Cardiac septum (tissue), 1 donor: ENCODE measurements around the gene TDP2. TPM values are rescaled to one million over a fixed set of nuclear protein-coding genes. Genes with fewer than 3 reads are reported as not detected.

Experiments used
- DNase-seq: peaks from one replicate; pipeline ENCODE4 v3.0.0-alpha.2; 2020; ENCODE audit warnings: low spot score
- intact Hi-C: fragments of 100-400 bp; cut with DNase I; formaldehyde crosslinking; loops from one replicate; pipeline ENCODE4 v1.14.0; 2022
- total RNA-seq: library from RNA; stranded (reverse); fragmentation: NEBNext Ultra II Directional; extraction: Animal tissue kit (Norgen Biotek cat#: 25700); gene quantifications from one replicate; pipeline ENCODE4 v1.2.1, GENCODE V29; 2021
- donor health status: DM: no; HTN: no; CAD: no.

Gene TDP2
- total RNA-seq, 1 donor from 2014 or later: 24.1 TPM

DNA sequence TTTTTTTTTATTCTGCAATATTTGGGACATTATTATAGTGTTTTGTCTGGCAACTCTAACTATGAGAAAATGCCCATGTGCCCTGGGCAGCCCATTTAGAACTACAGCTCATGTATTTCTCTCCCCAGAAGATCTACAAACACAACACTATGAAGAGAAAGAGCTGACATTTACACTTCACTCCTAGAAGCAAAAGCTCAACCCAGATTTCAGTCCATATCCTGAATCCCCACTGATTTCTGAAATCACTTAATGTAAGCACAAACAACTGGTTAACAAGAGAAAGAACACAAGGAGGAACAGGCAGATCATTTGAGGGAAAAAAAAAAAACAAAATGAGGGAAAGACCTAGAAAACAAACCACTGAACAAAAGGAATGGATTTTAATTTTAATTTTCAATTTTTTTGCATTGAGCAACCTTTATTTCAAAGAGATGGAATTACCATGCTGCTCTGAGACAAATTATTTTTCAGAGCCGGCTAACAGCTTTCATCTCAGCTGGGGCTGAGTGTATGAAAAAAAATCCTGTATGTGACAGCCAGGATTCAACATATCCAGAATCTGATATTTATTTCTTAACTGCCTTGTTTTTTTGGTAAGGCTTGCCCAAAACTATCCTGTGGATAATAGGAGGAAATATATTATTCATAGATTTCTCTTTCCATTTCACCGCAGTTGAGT lies 53.2 kb downstream of the TDP2 start:
- no peak for DNase-seq
- intact Hi-C loops: no loop called here

DNA sequence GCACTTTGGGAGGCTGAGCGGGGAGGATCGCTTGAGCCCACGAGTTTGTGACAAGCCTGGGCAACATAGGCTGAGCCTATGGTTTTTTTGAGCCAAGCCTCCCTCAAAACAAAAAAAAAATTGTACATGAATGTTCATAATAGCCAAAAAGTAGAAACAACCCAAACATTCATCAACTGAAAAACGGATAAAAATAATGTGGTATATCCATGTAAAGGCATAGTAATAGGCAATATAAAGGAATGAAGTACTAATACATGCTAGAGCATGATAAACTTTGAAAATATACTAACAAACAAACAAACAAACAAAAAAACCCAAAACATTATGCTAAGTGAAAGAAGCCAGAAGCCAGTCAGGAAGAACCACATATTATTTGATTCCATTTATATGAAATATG lies 56.0 kb downstream of the TDP2 start:
- DNase-seq: no peak
- intact Hi-C loops: no loop called here

DNA sequence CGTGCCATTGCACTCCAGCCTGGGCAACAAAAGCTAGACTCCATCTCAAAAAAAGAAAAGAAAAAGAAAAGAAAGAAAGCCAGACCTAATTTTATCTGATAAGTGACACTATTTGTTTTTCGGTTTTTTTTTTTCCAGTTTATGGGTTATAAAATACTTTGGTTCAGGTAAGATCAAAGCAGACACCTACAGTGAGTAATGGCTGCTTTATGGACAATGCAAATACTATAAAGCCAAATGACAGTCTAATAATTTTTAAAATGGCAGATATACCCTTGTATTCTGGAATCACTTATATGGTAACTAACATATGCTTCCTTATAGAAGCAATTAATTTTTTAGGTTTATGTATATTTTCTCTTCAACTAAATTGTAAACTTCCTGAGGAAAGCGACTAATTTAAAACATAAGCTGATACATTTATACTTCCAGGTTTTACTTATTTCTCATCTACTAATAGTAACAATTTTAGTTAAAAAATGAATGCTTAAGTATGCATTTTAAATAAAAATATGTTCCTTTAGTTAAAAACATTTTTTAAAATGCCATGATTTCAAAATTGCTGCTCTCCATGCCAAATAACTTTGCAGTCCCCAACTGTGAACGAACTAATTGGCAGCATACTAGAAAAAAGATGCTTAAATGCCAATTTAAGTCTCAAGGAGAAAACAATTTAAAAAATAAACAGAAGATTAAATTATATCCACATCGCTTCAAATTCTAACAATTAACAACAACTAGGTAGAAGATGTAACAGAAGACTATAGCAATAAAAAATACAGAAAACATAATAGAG lies 59.2 kb downstream of the TDP2 start:
- no peak for DNase-seq
- intact Hi-C loops: no loop called here

DNA sequence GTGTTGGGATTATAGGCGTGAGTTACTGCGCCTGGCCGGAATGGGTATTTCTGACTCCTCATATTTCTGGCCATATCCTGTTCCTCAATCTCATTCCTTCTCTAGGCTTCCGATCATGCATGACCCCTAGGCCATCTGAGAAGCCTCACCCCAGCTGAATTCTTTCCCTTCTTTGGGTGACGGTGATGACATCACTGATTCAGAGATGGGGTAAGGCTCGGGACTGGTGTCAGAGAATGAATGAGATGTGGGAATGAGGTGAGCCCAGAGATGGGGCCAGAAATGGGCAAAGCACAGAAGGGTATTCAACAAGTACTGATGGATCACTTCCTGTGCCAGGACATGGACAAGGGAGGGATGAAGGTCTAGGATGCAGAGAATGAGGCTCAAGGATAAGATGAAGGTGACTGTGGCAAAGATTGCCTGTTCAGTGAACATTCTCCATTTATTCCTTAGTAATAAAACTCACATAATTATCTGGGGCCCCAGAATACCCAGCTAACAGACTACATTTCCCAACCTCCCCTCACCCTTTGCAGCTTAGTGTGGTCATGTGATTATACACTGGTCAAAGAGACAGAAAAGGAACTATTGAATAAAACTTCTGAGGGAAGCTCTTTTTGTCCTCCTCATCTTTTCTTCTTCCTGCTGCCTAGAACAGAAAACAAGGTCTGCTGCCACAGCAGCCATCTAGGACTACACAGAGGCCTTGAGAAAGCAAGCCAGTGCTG lies 60.3 kb downstream of the TDP2 start:
- DNase-seq: no peak
- intact Hi-C loops: no loop called here

DNA sequence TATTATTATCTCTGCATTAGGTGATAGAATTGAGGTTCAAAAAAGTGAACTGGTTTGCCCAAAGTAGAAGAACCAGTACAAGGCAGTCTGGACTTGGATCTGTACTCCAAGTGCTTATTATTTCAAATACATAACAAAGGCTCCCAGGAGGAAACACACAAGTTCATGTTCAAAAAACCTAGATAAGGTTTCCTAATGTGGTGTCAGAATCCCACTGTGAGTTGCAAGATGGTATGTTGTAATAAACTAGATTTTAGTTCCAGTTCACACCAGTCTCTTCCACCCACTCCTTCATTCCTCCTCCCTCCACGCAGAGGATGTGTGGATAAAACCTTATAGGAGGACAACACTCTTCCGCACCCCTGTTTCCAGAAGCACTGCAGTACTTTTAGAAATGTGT lies 63.5 kb downstream of the TDP2 start:
- intact Hi-C loops: no loop called here
- DNase-seq: no peak

DNA sequence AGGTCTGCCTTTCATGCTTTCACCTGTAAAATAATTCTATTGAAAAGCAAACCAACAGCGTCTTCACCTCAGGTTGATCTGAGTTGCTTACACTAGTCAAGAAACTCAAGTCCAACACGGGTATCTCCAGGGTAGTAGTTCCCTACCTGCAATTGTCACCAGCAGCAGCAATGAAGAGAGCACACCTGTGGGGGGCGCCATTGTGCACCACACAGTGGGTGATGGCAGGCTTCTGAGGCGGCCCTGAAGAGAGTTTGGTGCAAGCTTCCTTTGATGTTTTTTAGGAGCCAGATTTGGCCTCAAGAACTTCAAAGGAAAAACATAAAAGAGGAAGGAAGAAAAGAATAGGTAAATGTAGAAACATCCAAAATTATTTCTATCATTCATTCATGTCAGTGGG lies 65.8 kb downstream of the TDP2 start:
- no peak for DNase-seq
- intact Hi-C loops: no loop called here

Other genes with a start within 250 kb of the TDP2 start
- 0.81 TPM for gene GPLD1, start 177.3 kb downstream of the TDP2 start, total RNA-seq
- 17.4 TPM for gene ALDH5A1, start 171.9 kb downstream of the TDP2 start, total RNA-seq
- 0.05 TPM for gene KIAA0319, start 20.7 kb downstream of the TDP2 start, total RNA-seq
- gene ACOT13, start 178 bp upstream of the TDP2 start, total RNA-seq: 40.5 TPM
- gene C6orf62, start 52.3 kb upstream of the TDP2 start, total RNA-seq: 48.2 TPM
- gene GMNN, start 108.0 kb upstream of the TDP2 start, total RNA-seq: 3.7 TPM
- not detected for gene ARMH2, start 132.0 kb upstream of the TDP2 start, total RNA-seq